HG03558 (cell line): Measurements from ENCODE around the gene CELF5.
"Not testable (repeated sequence)": the region's sequence is repeated elsewhere in the genome, so short reads cannot be mapped to it uniquely, and the experiment has no call there.

Experiments used
- ATAC-seq: cut with Tn5 transposase; IDR thresholded peaks from one replicate; pipeline ENCODE4 v1.9.1; 2021; ENCODE audit warnings: moderate number of reproducible peaks; ENCODE audit not compliant: unreplicated experiment; ENCODE audit errors: extremely low read depth

The CELF5 gene

DNA sequence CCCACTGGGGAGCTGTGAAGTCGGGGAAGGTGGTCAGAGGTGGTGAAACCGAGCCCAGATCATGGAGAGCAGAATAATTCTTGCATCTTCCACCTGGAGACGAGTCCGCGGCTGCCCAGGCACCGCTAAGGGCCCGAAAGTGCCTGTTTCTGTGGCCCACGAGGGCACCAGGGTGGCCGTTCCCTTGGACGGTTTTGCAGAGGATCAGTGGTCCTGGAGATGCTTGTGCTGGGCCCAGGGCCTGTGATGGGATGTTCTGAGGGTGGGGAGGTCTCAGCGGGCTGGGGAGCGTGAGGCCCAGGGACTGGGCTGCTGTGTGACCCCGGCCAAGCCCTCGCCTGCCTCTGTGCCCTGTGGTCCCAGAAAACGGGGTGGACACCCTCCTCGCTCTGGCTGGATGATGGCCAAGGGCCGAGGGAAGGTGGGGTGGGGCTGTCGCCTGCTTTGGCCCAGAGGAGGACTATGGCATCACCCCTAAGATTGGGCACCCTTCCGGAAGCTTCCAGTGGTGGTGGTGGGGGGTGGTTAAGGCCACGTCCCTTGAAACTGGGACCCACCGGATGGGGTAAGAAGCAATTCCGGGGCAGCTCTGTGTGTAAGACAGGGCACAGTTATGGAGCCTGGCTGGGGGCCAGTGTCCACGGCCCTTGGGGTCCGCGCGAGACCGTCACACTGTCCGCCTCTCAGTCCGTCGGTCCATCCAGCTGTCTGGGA lies 90.7 kb downstream of the CELF5 start:
- ATAC-seq: no peak

GRCh38 chr19:3315676-3315973 lies 91.2 kb downstream of the CELF5 start:
- ATAC-seq: no peak

DNA sequence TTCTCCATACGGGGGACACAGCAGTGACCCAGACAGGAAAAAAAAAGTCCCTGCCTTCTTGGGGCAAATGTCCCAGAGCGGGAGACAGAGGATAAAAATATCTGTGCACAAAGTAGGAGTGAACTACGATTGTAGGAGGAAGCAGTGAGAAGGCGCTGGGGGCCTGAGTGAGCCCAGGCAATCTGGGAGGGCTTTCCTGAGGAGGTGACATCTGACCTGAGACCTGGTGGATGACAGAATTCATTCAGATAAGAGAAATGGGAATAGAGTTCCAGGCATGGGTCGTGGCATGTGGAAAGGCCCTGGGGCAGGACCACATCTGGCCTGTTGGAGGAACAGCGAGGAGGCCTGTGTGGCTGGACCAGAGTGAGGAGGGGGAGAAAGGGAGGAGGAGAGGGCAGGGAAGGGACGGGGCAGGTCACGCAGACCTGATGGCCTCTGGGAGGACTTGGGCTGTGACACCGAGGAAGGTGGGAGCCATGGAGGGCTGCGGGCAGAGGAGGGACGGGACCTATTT lies 91.7 kb downstream of the CELF5 start:
- no peak for ATAC-seq

DNA sequence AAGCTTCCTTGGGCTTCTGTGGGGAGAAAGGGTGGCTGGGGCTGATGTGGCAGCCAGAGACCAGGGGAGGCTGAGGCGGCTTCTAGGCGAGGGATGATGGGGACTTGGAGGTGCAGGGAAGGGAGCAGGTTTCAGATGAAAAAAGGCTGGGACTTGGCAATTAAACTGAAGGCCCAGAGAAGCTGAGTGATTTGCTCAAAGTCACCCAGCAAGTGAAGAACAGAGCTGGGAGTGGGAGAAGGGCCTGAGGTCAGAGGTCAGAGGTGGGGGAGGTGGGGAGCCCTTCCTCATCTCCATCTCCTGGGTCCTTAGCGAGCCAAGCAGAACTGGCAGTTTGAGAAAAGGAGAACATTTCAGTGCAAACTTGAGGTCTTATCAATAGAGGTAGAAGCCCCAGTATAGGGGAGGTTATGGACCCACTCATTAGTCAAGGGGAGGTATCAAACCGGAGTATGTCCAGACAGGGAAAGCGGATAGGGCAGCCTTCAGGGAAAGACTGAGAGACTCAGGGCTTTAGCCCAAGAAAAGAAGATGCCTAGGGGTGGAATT lies 92.3 kb downstream of the CELF5 start:
- no peak for ATAC-seq

GRCh38 chr19:3319643-3320353 lies 95.3 kb downstream of the CELF5 start:
- ATAC-seq: no peak

DNA sequence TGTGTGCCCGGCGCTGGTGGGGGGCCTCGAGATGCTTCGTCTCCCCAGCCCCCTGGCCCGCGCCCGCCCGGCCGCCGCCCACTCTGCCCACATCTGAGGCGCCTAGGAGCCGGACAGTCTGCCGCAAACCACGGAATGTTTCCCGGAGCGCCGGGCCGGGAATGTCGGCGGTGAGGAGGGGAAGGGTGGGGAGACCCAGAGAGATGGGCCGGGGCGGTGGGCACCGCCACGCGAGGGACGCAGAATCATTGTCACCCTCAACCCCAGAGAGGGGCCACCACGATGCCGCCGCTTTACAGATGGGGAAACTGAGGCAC lies 95.9 kb downstream of the CELF5 start:
- ATAC-seq: no peak

GRCh38 chr19:3320853-3321252 lies 96.4 kb downstream of the CELF5 start:
- no peak for ATAC-seq

GRCh38 chr19:3321696-3322095 lies 97.2 kb downstream of the CELF5 start:
- no peak for ATAC-seq

DNA sequence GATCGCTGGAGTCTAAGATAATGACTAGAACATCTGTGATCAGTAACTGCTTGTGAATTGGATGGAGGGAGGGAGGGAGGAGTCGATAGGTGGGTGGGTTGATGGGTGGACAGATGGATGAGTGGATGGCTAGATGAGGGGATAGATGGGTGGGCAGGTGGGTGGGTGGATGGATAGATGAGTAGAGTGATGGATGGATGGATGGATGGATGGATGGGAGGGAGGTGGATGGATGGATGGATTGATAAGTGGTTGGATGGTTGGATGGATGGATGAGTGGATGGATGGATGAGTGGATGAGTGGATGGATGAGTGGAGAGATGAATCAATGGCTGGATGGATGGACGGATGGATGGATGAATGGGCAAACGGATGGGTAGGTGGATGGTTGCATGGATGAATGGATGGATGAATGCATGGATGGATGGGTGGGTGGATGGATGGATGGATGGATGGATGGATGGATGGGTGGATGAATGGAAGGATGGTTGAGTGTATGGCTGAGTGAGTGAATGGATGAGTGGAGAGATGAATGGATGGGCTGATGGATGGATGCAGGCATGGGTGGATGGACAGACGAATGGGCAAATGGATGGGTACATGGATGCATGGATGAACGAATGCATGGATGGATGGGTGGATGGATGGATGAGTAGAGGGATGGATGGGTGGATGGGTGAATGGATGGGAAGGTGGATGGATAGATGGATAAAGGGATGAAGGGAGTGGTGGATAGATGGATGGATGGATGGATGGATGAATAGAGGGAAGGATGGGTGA lies 97.9 kb downstream of the CELF5 start:
- ATAC-seq: no peak

- ATAC-seq: no peak
Measured at GRCh38 chr19:3323026-3323425, 98.6 kb downstream of the CELF5 start.

DNA sequence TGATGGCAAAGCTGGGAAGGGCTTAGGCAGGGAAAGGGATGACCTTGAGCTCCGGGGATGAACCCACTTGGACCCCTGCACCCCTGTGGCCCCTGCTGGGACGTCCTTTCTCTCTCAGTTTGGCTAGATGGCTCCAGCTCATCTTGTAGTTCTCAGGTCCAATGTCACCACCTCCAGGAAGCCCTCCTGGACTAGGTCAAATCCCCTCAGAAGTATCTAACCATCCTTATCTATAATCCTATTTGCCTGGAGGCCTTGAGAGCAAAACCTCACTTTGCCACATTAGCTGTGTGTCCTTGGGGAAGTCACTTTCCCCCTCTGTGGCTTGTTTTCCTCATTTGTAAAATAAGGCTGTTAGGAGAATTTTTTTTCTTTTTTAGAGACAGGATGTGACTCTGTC lies 99.2 kb downstream of the CELF5 start:
- ATAC-seq: no peak

DNA sequence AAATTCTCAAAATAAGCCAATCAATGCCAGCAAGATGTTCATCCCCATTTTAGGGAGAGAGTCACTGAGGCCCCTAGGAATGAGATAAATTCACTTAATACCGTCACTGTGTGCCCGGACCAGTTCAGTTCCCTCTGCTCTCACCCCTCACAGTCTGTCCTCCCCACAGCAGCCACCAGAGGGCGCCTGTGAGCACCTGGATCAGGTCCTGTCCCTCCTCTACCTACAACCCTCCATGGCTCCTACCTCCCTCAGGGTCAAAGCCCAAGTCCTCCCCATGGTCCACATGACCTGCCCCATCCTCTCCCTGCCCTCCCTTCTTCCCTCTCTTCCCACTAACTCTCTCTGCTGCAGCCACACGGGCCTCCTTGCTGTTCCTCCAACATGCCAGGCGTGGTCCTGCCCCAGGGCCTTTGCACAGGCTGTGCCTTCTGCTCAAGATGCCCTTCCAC lies 100.0 kb downstream of the CELF5 start:
- ATAC-seq: no peak

GRCh38 chr19:3325451-3325850 lies 101.0 kb downstream of the CELF5 start:
- ATAC-seq: no peak

DNA sequence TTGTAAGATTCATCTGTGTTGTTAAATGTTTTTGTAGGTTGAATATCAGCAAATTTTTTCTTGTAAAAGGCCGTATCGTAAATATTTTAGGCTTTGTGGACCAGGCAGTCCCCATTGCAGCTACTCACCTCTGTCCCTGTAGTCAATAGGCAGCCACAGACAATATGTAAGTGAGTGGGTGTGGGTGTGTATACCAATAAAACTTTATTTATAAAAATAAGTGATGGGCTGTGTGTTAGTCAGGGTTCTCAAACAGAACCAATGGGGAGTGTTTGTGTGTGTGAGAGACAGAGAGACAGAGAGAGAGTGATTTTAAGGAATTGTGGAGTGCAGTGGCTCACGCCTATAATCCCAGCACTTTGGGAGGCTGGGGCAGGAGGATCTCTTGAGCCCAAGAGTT lies 104.3 kb downstream of the CELF5 start:
- no peak for ATAC-seq

DNA sequence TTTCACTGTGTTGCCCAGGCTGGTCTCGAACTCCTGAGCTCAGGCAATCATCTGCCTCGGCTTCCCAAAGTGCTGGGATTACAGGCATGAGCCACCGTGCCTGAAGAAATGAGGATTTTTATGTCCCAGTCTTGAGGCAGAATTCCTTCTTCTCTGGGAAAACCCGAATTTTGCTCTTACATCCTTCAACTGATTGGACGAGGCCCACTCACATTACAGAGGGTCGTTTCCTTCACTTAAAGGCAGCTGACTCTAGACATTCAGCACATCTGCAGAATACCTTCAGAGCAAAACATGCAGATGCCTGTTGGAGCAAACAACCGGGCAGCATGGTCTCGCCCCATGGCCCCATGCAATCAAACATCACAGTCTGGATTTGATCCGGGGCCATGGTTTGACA lies 105.6 kb downstream of the CELF5 start:
- ATAC-seq: no peak

DNA sequence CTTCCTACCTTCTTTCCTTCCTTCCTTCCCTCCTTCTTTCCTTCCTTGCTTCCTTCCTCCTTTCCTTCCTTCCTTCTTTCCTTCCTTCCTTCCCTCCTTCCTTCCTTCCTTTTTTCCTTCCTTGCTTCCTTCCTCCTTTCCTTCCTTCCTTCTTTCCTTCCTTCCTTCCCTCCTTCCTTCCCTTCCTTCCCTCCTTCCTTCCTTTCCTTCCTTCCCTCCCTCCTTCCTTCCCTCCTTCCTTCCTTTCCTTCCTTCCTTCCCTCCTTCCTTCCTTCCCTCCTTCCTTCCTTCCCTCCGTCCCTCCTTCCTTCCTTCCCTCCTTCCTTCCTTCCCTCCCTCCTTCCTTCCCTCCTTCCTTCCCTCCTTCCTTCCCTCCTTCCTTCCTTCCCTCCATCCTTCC lies 107.8 kb downstream of the CELF5 start:
- not testable (repeated sequence) for ATAC-seq

DNA sequence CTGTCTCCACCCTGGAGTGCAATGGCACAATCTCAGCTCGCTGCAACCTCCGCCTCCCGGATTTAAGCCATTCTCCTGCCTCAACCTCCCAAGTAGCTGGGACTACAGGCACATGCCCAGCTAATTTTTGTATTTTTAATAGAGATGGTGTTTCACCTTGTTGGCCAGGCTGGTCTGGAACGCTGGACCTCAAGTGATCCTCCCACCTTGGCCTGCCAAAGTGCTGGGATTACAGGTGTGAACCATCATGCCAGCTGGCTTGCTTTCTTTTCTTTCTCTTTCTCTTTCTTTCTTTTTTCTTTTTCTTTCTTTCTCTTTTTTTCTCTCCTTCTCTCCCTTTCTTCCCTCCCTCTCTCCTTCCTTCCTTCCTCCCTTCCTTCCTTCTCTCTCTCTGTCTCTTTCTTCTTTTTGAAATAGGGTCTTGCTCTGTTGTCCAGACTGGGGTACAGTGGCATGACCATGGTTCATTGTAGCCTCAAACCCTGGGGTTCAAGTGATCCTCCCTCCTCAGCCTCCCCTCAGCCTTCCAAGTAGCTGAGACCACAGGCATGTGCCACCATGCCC lies 108.6 kb downstream of the CELF5 start:
- no peak for ATAC-seq

- no peak for ATAC-seq
Measured at GRCh38 chr19:3333662-3334061, 109.2 kb downstream of the CELF5 start.

DNA sequence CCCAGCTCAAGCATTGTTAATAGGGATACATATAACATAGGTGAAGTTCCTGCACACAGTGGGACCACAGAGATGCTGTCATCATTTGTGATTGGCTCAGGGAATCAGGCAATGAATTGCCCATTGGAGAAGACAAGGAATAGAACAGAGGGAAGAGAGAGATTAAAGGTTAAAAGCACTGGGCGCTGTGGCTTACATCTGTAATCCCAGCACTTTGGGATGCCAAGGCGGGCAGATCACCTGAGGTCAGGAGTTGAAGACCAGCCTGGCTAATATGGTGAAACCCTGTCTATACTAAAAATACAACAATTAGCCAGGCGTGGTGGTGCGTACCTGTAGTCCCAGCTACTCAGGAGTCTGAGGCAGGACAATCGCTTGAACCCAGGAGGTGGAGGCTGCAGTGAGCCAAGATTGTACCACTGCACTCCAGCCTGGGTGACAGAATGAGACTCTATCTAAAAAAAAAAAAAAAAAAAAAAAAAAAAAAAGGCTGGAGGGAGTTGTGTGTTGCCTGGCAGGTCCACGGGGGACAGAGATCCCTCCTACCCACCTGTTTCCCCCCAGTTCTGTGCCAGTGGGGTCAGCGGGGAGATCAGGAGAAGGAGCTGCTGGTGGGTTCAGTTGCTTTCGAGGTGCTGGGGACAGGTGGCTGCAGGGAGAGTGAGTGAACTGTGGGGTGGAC lies 110.4 kb downstream of the CELF5 start:
- not testable (repeated sequence) for ATAC-seq
